Sigmoid colon (tissue), 7 donors: ENCODE results near the gene SPEF2. TPM values are rescaled to one million over a fixed set of nuclear protein-coding genes. Genes with fewer than 3 reads are reported as not detected.

Source experiments
- DNase-seq: peaks from one replicate; pipeline ENCODE4 v3.0.0-alpha.2; 2019
- H3K27ac ChIP-seq, 4 donors: fragments of 200-600 bp; sonication (generic); one replicate each; pipeline ENCODE4 v1.5.1; 2016 to 2019; ENCODE audit warnings: mild to moderate bottlenecking in 1 of 4
- H3K27me3 ChIP-seq, 3 donors: fragments of 200-600 bp; sonication (generic); one replicate each; pipeline ENCODE4 v1.5.1; 2019; ENCODE audit warnings: mild to moderate bottlenecking in 1 of 3
- H3K36me3 ChIP-seq, 4 donors: fragments of 200-600 bp; sonication (generic); one replicate each; pipeline ENCODE4 v1.5.1; 2016 to 2019
- H3K4me1 ChIP-seq, 4 donors: fragments of 200-600 bp; sonication (generic); one replicate each; pipeline ENCODE4 v1.5.1; 2017 to 2019
- H3K4me3 ChIP-seq, 4 donors: fragments of 200-600 bp; sonication (generic); one replicate each; pipeline ENCODE4 v1.5.1; 2017 to 2019; ENCODE audit warnings: mild to moderate bottlenecking in 2 of 4, moderate library complexity in 1 of 4
- H3K9me3 ChIP-seq, 4 donors: fragments of 200-600 bp in 3 of 4; sonication (generic) in 3 of 4; one replicate each; pipeline versions ENCODE4 v1.5.1 to v1.6.1; 2013 to 2019
- CTCF ChIP-seq, 4 experiments: fragments of 450-650 bp in 3 of 4; fragments of 200-600 bp in 1 of 4; IDR thresholded peaks; one replicate each; pipeline ENCODE4 v1.5.1; 2016 to 2019; ENCODE audit warnings: antibody characterized with exemption in 4 of 4, mild to moderate bottlenecking in 3 of 4, moderate library complexity in 2 of 4
- EP300 ChIP-seq, 4 donors: sonication (generic); formaldehyde crosslinking; IDR thresholded peaks; one replicate each; pipeline ENCODE4 v1.6.1; 2017; ENCODE audit warnings: antibody characterized with exemption in 4 of 4
- POLR2A ChIP-seq, 2 donors: fragments of 450-650 bp; IDR thresholded peaks; one replicate each; pipeline ENCODE4 v1.6.1; 2016; ENCODE audit warnings: antibody characterized with exemption in 2 of 2, mild to moderate bottlenecking in 2 of 2, moderate library complexity in 2 of 2
- POLR2AphosphoS5 ChIP-seq, 4 donors: sonication (generic); formaldehyde crosslinking; IDR thresholded peaks; one replicate each; pipeline ENCODE4 v1.6.1; 2017; ENCODE audit warnings: antibody characterized with exemption in 4 of 4
- WGBS, 2 donors: extraction: QIAGEN DNeasy Blood & Tissue Kit; methylation state at CpG; one replicate each; pipeline ENCODE4 v1.1.7; 2013; 5-methylcytosine and 5-hydroxymethylcytosine counted together
- intact Hi-C: fragments of 100-400 bp; cut with DNase I; formaldehyde crosslinking; loops from one replicate; pipeline ENCODE4 v1.15.1; 2023
- polyA plus RNA-seq, 3 donors: library from polyadenylated mRNA; stranded (reverse); fragments of 200-250 nt; gene quantifications; one replicate each; pipeline ENCODE4 v1.2.3, GENCODE V29; 2013
- total RNA-seq, 4 donors: library from RNA; depleted of rRNA; stranded (reverse); fragments of >200 nt; gene quantifications; one replicate each; pipeline ENCODE4 v1.1.0, GENCODE V29; 2016
- donor health status: healthy with polysubstance abuse.
- donor health status: Bipolar disorder and iron deficiency.
- donor health status: healthy.

The SPEF2 gene
- total and polyA plus RNA-seq, 7 donors: 0.92 to 5.5 (median 3.6) TPM

- peaks cover 0 to 11% (median 4%) of the 10 kb centered on the region in 4 donors for H3K4me1 ChIP-seq
- H3K36me3 ChIP-seq: no peaks in the 10 kb centered on the region
- H3K27ac ChIP-seq: peak overlapping the region in 1 of 4 donors; percentile 19
- H3K27me3 ChIP-seq: no peaks in the 10 kb centered on the region
- 2% methylated on average over 4 of the region's 4 CpGs for WGBS, 2 donors
- TF ChIP-seq EP300 (IDR thresholded peaks at IDR 0.05): no peak
- TF ChIP-seq CTCF (IDR thresholded peaks at IDR 0.05): no peak
- TF ChIP-seq POLR2AphosphoS5 (IDR thresholded peaks at IDR 0.05): no peak
- TF ChIP-seq POLR2A (IDR thresholded peaks at IDR 0.05): no peak
- intact Hi-C loops: loop anchor here (5.0 kb wide), 1 partner anchor 309 kb away; no protein-coding TSS in a partner anchor
- DNase-seq: no peak
- H3K9me3 ChIP-seq: no peaks in the 10 kb centered on the region
- H3K4me3 ChIP-seq: peak overlapping the region; percentile 59 to 80 (median 72)
Observed at GRCh38 chr5:35618304-35618636, 607 bp downstream of the SPEF2 start.

- Histone ChIP-seq H3K4me3 (no peak overlapping the region), H3K27me3 (no peaks in the 10 kb centered on the region), H3K4me1 (peaks cover 0 to 11% (median 4%) of the 10 kb centered on the region in 4 donors), H3K27ac (no peak overlapping the region), H3K36me3 (no peaks in the 10 kb centered on the region), H3K9me3 (no peaks in the 10 kb centered on the region)
- 74 to 83% methylated on average over 2 of the region's 2 CpGs for WGBS, 2 donors
- intact Hi-C loops: loop anchor here (5.0 kb wide), 1 partner anchor 309 kb away; no protein-coding TSS in a partner anchor
- TF ChIP-seq POLR2AphosphoS5 (IDR thresholded peaks at IDR 0.05) (no peak), EP300 (IDR thresholded peaks at IDR 0.05) (no peak), CTCF (IDR thresholded peaks at IDR 0.05) (no peak)
- no peak for DNase-seq
Observed at GRCh38 chr5:35618781-35619180, 1.1 kb downstream of the SPEF2 start.

GRCh38 chr5:35622974-35623373 is 5.3 kb downstream of the SPEF2 start:
- Histone ChIP-seq H3K4me1 (peaks cover 0 to 8% (median 4%) of the 10 kb centered on the region in 4 donors), H3K27me3 (no peaks in the 10 kb centered on the region), H3K36me3 (no peaks in the 10 kb centered on the region), H3K4me3 (no peak overlapping the region), H3K9me3 (no peaks in the 10 kb centered on the region), H3K27ac (no peak overlapping the region)
- intact Hi-C loops: no loop called here
- no peak for DNase-seq
- 86 to 90% methylated on average over 3 of the region's 3 CpGs for WGBS, 2 donors
- TF ChIP-seq POLR2A (IDR thresholded peaks at IDR 0.05) (no peak), CTCF (IDR thresholded peaks at IDR 0.05) (no peak), POLR2AphosphoS5 (IDR thresholded peaks at IDR 0.05) (no peak), EP300 (IDR thresholded peaks at IDR 0.05) (no peak)

- Histone ChIP-seq H3K4me3 (no peak overlapping the region), H3K27me3 (no peaks in the 10 kb centered on the region), H3K36me3 (no peaks in the 10 kb centered on the region), H3K9me3 (no peaks in the 10 kb centered on the region), H3K27ac (no peak overlapping the region), H3K4me1 (no peaks in the 10 kb centered on the region)
- intact Hi-C loops: no loop called here
- TF ChIP-seq POLR2AphosphoS5 (IDR thresholded peaks at IDR 0.05) (no peak), CTCF (IDR thresholded peaks at IDR 0.05) (no peak), EP300 (IDR thresholded peaks at IDR 0.05) (no peak), POLR2A (IDR thresholded peaks at IDR 0.05) (no peak)
- DNase-seq: no peak
Observed at GRCh38 chr5:35623991-35624390, 6.3 kb downstream of the SPEF2 start.

GRCh38 chr5:35626108-35626507 is 8.4 kb downstream of the SPEF2 start:
- Histone ChIP-seq H3K9me3 (no peaks in the 10 kb centered on the region), H3K36me3 (peaks cover 0 to 17% (median 3%) of the 10 kb centered on the region in 4 donors), H3K27ac (no peak overlapping the region), H3K4me1 (no peaks in the 10 kb centered on the region), H3K4me3 (no peak overlapping the region), H3K27me3 (no peaks in the 10 kb centered on the region)
- TF ChIP-seq POLR2AphosphoS5 (IDR thresholded peaks at IDR 0.05): no peak
- TF ChIP-seq EP300 (IDR thresholded peaks at IDR 0.05): no peak
- no peak for TF ChIP-seq POLR2A (IDR thresholded peaks at IDR 0.05)
- no peak for TF ChIP-seq CTCF (IDR thresholded peaks at IDR 0.05)
- intact Hi-C loops: no loop called here
- WGBS, 2 donors: 90 to 94% methylated on average over 1 of the region's 1 CpG
- no peak for DNase-seq
